SU-DHL-6 (cell line): ENCODE results near the gene INSR.

Experiments used
- EZH2phosphoT487 ChIP-seq: fragments of 200-600 bp; sonication (generic), shearing (Covaris generic); conservative IDR thresholded peaks from 2 replicates; pipeline ENCODE4 v1.6.1; 2018; ENCODE audit warnings: mild to moderate bottlenecking, antibody characterized with exemption, low read length, moderate library complexity, mixed read lengths
- TF ChIP-seq, protein P1 (sequence below): fragments of 200-600 bp; sonication (generic); IDR thresholded peaks from one replicate; pipeline ENCODE4 v1.5.1; 2017; ENCODE audit warnings: antibody characterized with exemption, mild to moderate bottlenecking, low read length, moderate library complexity; ENCODE audit not compliant: insufficient read depth, poor library complexity, severe bottlenecking

DNA sequence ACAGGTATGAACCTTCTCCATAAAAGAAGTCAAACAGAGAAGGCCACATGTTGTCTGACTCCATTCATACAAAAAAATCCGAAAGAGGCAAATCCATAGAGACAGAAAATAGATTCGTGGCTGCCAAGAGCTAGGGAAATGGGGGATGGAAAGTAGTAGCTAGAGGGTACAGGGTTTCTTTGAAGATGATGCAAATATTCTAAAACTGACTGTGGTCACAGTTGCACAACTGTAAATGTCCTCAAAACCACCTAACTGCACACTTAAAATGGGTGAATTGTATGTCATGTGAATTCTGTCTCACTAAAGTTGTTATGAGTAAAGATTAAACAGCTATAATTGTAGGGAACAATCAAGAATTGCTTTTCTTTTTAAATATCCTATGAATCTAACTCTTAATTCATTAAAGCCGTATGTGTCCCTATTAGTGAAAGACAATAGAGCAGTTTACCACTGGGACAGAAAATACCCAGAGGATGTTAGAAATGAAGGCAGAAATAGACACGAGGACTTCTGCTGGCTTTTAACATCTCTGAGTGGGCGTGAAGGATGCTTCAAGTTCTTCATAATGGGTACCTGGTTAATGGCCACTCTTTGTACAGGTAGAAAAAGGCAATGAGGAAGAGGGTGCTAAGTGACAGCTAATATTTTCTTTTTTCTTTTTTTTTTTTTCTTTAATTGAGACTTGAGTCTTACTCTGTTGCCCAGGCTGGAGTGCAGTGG lies 21.2 kb downstream of the INSR start:
- TF ChIP-seq, protein P1, sequence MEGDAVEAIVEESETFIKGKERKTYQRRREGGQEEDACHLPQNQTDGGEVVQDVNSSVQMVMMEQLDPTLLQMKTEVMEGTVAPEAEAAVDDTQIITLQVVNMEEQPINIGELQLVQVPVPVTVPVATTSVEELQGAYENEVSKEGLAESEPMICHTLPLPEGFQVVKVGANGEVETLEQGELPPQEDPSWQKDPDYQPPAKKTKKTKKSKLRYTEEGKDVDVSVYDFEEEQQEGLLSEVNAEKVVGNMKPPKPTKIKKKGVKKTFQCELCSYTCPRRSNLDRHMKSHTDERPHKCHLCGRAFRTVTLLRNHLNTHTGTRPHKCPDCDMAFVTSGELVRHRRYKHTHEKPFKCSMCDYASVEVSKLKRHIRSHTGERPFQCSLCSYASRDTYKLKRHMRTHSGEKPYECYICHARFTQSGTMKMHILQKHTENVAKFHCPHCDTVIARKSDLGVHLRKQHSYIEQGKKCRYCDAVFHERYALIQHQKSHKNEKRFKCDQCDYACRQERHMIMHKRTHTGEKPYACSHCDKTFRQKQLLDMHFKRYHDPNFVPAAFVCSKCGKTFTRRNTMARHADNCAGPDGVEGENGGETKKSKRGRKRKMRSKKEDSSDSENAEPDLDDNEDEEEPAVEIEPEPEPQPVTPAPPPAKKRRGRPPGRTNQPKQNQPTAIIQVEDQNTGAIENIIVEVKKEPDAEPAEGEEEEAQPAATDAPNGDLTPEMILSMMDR = no peak
- TF ChIP-seq EZH2phosphoT487 = no peak
